ENCODE data around the gene TTC39A. TPM values are rescaled to one million over a fixed set of nuclear protein-coding genes. Genes with fewer than 3 reads are reported as not detected.
A peak's percentile ranks its signal among the peaks of the same experiment; 100 is the strongest.

TTC39A gene
- total and polyA plus RNA-seq, 8 donors = 10.5 to 28.4 (median 16.0) TPM

- H3K4me3 ChIP-seq = no peak overlapping the region
- no peaks in the 10 kb centered on the region for H3K4me1 ChIP-seq
- DNase-seq = no peak
- no peaks in the 10 kb centered on the region for H3K27me3 ChIP-seq
- no peak overlapping the region for H3K27ac ChIP-seq
- intact Hi-C loops (cut with DNase I) = no loop called here
- no peaks in the 10 kb centered on the region for H3K36me3 ChIP-seq
- no peak for ATAC-seq
- 88 to 99% methylated on average over 4 of the region's 4 CpGs for WGBS, 2 donors
- TF ChIP-seq CTCF (IDR thresholded peaks at IDR 0.05) = no peak
- no peak for FAIRE-seq
- no peaks in the 10 kb centered on the region for H3K9me3 ChIP-seq
These were observed 11.6 kb upstream of the TTC39A start for GRCh38 chr1:51341876-51342496.

- no peaks in the 10 kb centered on the region for H3K36me3 ChIP-seq
- intact Hi-C loops (cut with DNase I) = no loop called here
- no peak for ATAC-seq
These were observed 10.0 kb upstream of the TTC39A start for GRCh38 chr1:51340380-51340779.

GRCh38 chr1:51336711-51337110 lies 6.3 kb upstream of the TTC39A start:
- intact Hi-C loops (cut with DNase I) = no loop called here
- no peak for FAIRE-seq
- Histone ChIP-seq H3K36me3 (no peaks in the 10 kb centered on the region), H3K9me3 (no peaks in the 10 kb centered on the region), H3K27me3 (no peaks in the 10 kb centered on the region), H3K27ac (no peak overlapping the region), H3K4me1 (no peaks in the 10 kb centered on the region), H3K4me3 (no peak overlapping the region)
- TF ChIP-seq CTCF (IDR thresholded peaks at IDR 0.05) = no peak
- no peak for DNase-seq
- no peak for ATAC-seq
- 89 to 90% methylated on average over 4 of the region's 4 CpGs for WGBS, 2 donors

More at GRCh38 chr1:51340380-51340779, 10.0 kb upstream of the TTC39A start:
- H3K9me3 ChIP-seq = no peaks in the 10 kb centered on the region
- TF ChIP-seq CTCF (IDR thresholded peaks at IDR 0.05) = no peak
- DNase-seq (no peak), FAIRE-seq (no peak)
- H3K27me3 ChIP-seq = no peaks in the 10 kb centered on the region
- H3K4me3 ChIP-seq = no peak overlapping the region
- no peaks in the 10 kb centered on the region for H3K4me1 ChIP-seq
- 92 to 100% methylated on average over 6 of the region's 6 CpGs for WGBS, 2 donors
- no peak overlapping the region for H3K27ac ChIP-seq

- Histone ChIP-seq H3K27me3 (no peaks in the 10 kb centered on the region), H3K36me3 (no peaks in the 10 kb centered on the region), H3K27ac (no peak overlapping the region), H3K9me3 (no peaks in the 10 kb centered on the region), H3K4me3 (no peak overlapping the region), H3K4me1 (peaks cover 0 to 4% (median under 1%) of the 10 kb centered on the region in 3 donors)
- peak in 3 of 4 donors; percentile 24 to 42 (median 26) for ATAC-seq
- TF ChIP-seq CTCF (IDR thresholded peaks at IDR 0.05) = no peak
- no peak for FAIRE-seq
- no peak for DNase-seq
- 53 to 61% methylated on average over 3 of the region's 3 CpGs for WGBS, 2 donors
- intact Hi-C loops (cut with DNase I) = no loop called here
These were observed 5.6 kb upstream of the TTC39A start for GRCh38 chr1:51336004-51336403.

All from pancreas (tissue), 10 donors.